Measurements from ENCODE around the gene GNA12. TPM values are rescaled to one million over a fixed set of nuclear protein-coding genes. Genes with fewer than 3 reads are reported as not detected.
A peak's percentile ranks its signal among the peaks of the same experiment; 100 is the strongest.

The GNA12 gene
- total and polyA plus RNA-seq, 9 of the 15 experiments (the other 6 are each of a cell fraction or from before 2014, with no cell fraction given): 0.65 to 32.7 (median 9.6) TPM

DNA sequence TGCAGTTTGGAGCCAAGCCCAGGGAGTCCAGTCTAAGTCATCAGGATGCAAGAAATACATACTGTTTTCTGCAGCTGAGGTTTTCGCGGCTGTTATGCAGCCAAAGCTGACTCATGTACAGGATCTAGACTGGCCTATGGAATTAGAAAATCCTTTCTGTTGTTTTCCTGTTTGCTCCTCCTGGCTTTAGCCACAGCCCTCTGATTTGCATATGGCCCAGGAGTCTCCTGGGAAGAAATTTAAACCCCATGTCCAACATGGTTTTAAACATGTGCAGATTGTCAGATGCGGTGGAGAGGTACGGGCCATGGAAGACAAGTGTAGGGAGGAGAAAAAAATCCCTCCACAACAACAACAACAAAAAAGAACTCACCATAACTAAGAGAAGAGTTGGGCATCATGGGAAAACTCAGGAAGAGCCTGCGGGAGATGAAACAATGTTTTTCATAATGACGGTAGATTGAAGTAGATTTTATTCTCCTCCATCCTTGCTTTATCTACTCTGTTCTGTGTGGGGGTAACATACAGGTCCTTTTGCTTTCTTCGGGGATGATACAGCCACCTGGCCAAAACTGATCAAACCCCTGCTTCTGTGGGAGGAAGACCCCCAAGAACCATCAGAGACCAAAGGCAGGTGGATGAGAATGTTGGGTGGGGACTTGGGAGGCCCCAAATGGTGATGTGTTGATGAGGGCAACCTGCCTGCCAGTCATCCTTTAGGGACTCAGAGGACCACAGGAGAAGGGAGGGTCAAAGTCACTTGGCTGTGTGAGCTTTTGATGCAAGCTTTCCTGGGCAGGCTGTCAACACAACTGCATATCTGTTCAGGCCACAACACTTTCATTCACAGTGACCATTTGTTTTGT, 29.8 kb upstream of the GNA12 start (continued):
- no peak for TF ChIP-seq TEAD2 (tag; IDR thresholded peaks at IDR 0.05)
- TF ChIP-seq, protein P1, sequence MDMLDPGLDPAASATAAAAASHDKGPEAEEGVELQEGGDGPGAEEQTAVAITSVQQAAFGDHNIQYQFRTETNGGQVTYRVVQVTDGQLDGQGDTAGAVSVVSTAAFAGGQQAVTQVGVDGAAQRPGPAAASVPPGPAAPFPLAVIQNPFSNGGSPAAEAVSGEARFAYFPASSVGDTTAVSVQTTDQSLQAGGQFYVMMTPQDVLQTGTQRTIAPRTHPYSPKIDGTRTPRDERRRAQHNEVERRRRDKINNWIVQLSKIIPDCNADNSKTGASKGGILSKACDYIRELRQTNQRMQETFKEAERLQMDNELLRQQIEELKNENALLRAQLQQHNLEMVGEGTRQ (CRISPR knock-in tag; IDR thresholded peaks at IDR 0.05): no peak
- peak in 1 of 2 experiments; percentile 77; a peak in 1 of 4 replicates for TF ChIP-seq TBL1XR1 (IDR thresholded peaks at IDR 0.05; ENCODE audit: low read length in 2 of 2)
- TF ChIP-seq CBX1 (IDR thresholded peaks at IDR 0.05; ENCODE audit: low read depth): peak; percentile 82; the same call in 1 of the 2 replicates
- no peak for TF ChIP-seq DMBX1 (CRISPR knock-in tag; IDR thresholded peaks at IDR 0.05; ENCODE audit: borderline replicate concordance)
- TF ChIP-seq STAT5A (IDR thresholded peaks at IDR 0.05; ENCODE audit: borderline replicate concordance, low read length): 0 out of 2 replicates have a peak, but pooled peaks have one; percentile 36
- TF ChIP-seq KDM5B (IDR thresholded peaks at IDR 0.05; ENCODE audit: insufficient replicate concordance, low read depth, low read length): peak; percentile 74
- TF ChIP-seq RBFOX2 (IDR thresholded peaks at IDR 0.05; ENCODE audit: low read depth, low read length): peak; percentile 70
- TF ChIP-seq, protein P2, sequence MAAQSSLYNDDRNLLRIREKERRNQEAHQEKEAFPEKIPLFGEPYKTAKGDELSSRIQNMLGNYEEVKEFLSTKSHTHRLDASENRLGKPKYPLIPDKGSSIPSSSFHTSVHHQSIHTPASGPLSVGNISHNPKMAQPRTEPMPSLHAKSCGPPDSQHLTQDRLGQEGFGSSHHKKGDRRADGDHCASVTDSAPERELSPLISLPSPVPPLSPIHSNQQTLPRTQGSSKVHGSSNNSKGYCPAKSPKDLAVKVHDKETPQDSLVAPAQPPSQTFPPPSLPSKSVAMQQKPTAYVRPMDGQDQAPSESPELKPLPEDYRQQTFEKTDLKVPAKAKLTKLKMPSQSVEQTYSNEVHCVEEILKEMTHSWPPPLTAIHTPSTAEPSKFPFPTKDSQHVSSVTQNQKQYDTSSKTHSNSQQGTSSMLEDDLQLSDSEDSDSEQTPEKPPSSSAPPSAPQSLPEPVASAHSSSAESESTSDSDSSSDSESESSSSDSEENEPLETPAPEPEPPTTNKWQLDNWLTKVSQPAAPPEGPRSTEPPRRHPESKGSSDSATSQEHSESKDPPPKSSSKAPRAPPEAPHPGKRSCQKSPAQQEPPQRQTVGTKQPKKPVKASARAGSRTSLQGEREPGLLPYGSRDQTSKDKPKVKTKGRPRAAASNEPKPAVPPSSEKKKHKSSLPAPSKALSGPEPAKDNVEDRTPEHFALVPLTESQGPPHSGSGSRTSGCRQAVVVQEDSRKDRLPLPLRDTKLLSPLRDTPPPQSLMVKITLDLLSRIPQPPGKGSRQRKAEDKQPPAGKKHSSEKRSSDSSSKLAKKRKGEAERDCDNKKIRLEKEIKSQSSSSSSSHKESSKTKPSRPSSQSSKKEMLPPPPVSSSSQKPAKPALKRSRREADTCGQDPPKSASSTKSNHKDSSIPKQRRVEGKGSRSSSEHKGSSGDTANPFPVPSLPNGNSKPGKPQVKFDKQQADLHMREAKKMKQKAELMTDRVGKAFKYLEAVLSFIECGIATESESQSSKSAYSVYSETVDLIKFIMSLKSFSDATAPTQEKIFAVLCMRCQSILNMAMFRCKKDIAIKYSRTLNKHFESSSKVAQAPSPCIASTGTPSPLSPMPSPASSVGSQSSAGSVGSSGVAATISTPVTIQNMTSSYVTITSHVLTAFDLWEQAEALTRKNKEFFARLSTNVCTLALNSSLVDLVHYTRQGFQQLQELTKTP (IDR thresholded peaks at IDR 0.05; ENCODE audit: low read depth in 1 of 2, partially characterized antibody in 2 of 2): peak in 1 of 2 experiments; percentile 85
- TF ChIP-seq POLR2A (conservative IDR thresholded peaks at IDR 0.05): peak; percentile 99
- peak; percentile 70 for TF ChIP-seq TEAD4 (IDR thresholded peaks at IDR 0.05; ENCODE audit: low read length)
- TF ChIP-seq TEAD4 (CRISPR knock-in tag; IDR thresholded peaks at IDR 0.05; ENCODE audit: borderline replicate concordance): no peak
- 0 out of 4 replicates have a peak, but pooled peaks of 1 of the 2 experiments have one; percentile 51 for TF ChIP-seq ARNT (IDR thresholded peaks at IDR 0.05)
- no peak for TF ChIP-seq ZNF444 (CRISPR knock-in tag; IDR thresholded peaks at IDR 0.05)
- no peak; the same call in 1 of the 2 replicates for TF ChIP-seq RUNX1 (IDR thresholded peaks at IDR 0.05; ENCODE audit: low read depth)
- TF ChIP-seq RB1 (IDR thresholded peaks at IDR 0.05; ENCODE audit: low read depth): no peak
- no peak for TF ChIP-seq SNIP1 (IDR thresholded peaks at IDR 0.05; ENCODE audit: low read depth)
- no peak for TF ChIP-seq MYBL2 (IDR thresholded peaks at IDR 0.05; ENCODE audit: low read depth)
- no peak for TF ChIP-seq MYBL2 (CRISPR knock-in tag; IDR thresholded peaks at IDR 0.05; ENCODE audit: borderline replicate concordance)
- TF ChIP-seq, protein P3, sequence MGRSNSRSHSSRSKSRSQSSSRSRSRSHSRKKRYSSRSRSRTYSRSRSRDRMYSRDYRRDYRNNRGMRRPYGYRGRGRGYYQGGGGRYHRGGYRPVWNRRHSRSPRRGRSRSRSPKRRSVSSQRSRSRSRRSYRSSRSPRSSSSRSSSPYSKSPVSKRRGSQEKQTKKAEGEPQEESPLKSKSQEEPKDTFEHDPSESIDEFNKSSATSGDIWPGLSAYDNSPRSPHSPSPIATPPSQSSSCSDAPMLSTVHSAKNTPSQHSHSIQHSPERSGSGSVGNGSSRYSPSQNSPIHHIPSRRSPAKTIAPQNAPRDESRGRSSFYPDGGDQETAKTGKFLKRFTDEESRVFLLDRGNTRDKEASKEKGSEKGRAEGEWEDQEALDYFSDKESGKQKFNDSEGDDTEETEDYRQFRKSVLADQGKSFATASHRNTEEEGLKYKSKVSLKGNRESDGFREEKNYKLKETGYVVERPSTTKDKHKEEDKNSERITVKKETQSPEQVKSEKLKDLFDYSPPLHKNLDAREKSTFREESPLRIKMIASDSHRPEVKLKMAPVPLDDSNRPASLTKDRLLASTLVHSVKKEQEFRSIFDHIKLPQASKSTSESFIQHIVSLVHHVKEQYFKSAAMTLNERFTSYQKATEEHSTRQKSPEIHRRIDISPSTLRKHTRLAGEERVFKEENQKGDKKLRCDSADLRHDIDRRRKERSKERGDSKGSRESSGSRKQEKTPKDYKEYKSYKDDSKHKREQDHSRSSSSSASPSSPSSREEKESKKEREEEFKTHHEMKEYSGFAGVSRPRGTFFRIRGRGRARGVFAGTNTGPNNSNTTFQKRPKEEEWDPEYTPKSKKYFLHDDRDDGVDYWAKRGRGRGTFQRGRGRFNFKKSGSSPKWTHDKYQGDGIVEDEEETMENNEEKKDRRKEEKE (IDR thresholded peaks at IDR 0.05; ENCODE audit: borderline replicate concordance in 1 of 2, control insufficient read depth in 1 of 2, low read depth in 2 of 2, low read length in 1 of 2): peak in 1 of 2 experiments; percentile 96; a peak in 2 of 4 replicates

Measured in K562 (cell line).